Spinal cord (tissue), 10 donors: ENCODE results near the gene EHMT1. TPM values are rescaled to one million over a fixed set of nuclear protein-coding genes. Genes with fewer than 3 reads are reported as not detected.
"Not testable (repeated sequence)": the region's sequence is repeated elsewhere in the genome, so short reads cannot be mapped to it uniquely, and the experiment has no call there.

Experiments used
- DNase-seq, 6 donors: peaks; one replicate each; pipeline versions ENCODE4 v3.0.0 to v3.0.0-alpha.2; 2013 to 2015; ENCODE audit warnings: low spot score in 6 of 6, low read depth in 4 of 6
- H3K27ac ChIP-seq: one replicate; pipeline ENCODE4 v1.5.1; 2013; ENCODE audit warnings: low read depth, low read length, control low read depth
- H3K27me3 ChIP-seq: one replicate; pipeline ENCODE4 v1.6.1; 2013; ENCODE audit warnings: low read length; ENCODE audit not compliant: control insufficient read depth, insufficient read depth
- H3K36me3 ChIP-seq: one replicate; pipeline ENCODE4 v1.6.1; 2013; ENCODE audit warnings: low read length; ENCODE audit not compliant: control insufficient read depth, insufficient read depth
- H3K4me1 ChIP-seq: one replicate; pipeline ENCODE4 v1.6.1; 2013; ENCODE audit warnings: low read length; ENCODE audit not compliant: control insufficient read depth, insufficient read depth
- H3K4me3 ChIP-seq: one replicate; pipeline ENCODE4 v1.5.1; 2013; ENCODE audit warnings: low read depth, low read length, control low read depth
- H3K9me3 ChIP-seq: one replicate; pipeline ENCODE4 v1.6.1; 2013; ENCODE audit warnings: low read length; ENCODE audit not compliant: control insufficient read depth, insufficient read depth
- WGBS: methylation state at CpG from one replicate; pipeline ENCODE4 v1.1.5; 2013; ENCODE audit warnings: missing lambda C conversion rate; ENCODE audit not compliant: insufficient coverage; 5-methylcytosine and 5-hydroxymethylcytosine counted together
- polyA plus RNA-seq, 2 donors: library from polyadenylated mRNA; unstranded; fragments of 120-200 nt; gene quantifications; one replicate each; pipeline ENCODE4 v1.2.1, GENCODE V29; 2013; ENCODE audit not compliant: insufficient read length in 2 of 2
- total RNA-seq, 2 donors: library from RNA; depleted of rRNA in 1 of 2; stranded (reverse); fragments of 120-200 nt in 1 of 2; fragments of >200 nt in 1 of 2; gene quantifications; one replicate each; pipeline versions ENCODE4 v1.2.3 to v1.2.4, GENCODE V29; 2013 to 2014
- donor health status: healthy.

EHMT1 gene
- total and polyA plus RNA-seq, 4 donors: 35.8 to 86.2 (median 57.1) TPM

GRCh38 chr9:137872296-137872695, 253.5 kb downstream of the EHMT1 start:
- Histone ChIP-seq H3K9me3 (no peaks in the 10 kb centered on the region), H3K4me3 (no peak overlapping the region), H3K4me1 (no peaks in the 10 kb centered on the region), H3K27ac (no peak overlapping the region), H3K36me3 (no peaks in the 10 kb centered on the region), H3K27me3 (peaks cover 11% of the 10 kb centered on the region)
- DNase-seq: no peak
- WGBS: 85% methylated on average over 10 of the region's 10 CpGs

DNA sequence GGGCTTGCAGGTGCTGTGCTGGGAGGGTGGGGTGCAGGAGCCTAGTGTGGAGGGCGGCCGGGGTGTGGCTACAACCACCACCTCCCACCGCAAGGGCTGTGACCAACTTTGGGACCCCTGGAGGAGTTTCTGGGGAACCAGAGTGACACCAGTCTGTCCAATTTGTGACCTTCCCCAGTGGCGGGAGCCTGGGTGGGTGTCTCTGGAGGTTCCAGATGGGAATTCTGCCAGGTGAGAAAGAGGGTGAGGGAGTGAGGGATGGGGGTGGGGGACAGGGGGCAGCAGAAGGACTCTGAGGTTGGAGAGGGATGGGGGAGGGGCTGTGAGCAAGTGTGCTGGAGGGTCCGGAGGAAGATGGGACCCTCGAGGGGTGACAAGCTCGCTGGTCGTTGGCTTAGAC, 254.6 kb downstream of the EHMT1 start:
- H3K27ac ChIP-seq: no peak overlapping the region
- H3K4me3 ChIP-seq: no peak overlapping the region
- no peaks in the 10 kb centered on the region for H3K36me3 ChIP-seq
- no peaks in the 10 kb centered on the region for H3K9me3 ChIP-seq
- H3K4me1 ChIP-seq: peaks cover 3% of the 10 kb centered on the region
- WGBS: 79% methylated on average over 4 of the region's 8 CpGs
- H3K27me3 ChIP-seq: peaks cover 11% of the 10 kb centered on the region
- no peak for DNase-seq

GRCh38 chr9:137873858-137874362, 255.1 kb downstream of the EHMT1 start:
- no peak for DNase-seq
- Histone ChIP-seq H3K36me3 (peaks cover under 1% of the 10 kb centered on the region), H3K4me3 (no peak overlapping the region), H3K27me3 (peaks cover 11% of the 10 kb centered on the region), H3K9me3 (no peaks in the 10 kb centered on the region), H3K4me1 (peaks cover 5% of the 10 kb centered on the region), H3K27ac (no peak overlapping the region)
- 85% methylated on average over 8 of the region's 9 CpGs for WGBS

- whole genome bisulfite sequencing: 64% methylated on average over 14 of the region's 14 CpGs
- peaks cover 16% of the 10 kb centered on the region for H3K4me1 ChIP-seq
- H3K27me3 ChIP-seq: peaks cover 11% of the 10 kb centered on the region
- DNase-seq: no peak
- no peak overlapping the region for H3K4me3 ChIP-seq
- H3K9me3 ChIP-seq: no peaks in the 10 kb centered on the region
- peaks cover 15% of the 10 kb centered on the region for H3K36me3 ChIP-seq
- no peak overlapping the region for H3K27ac ChIP-seq
Observed at GRCh38 chr9:137875354-137875753, 256.5 kb downstream of the EHMT1 start.

- no peak overlapping the region for H3K27ac ChIP-seq
- DNase-seq: no peak
- H3K4me3 ChIP-seq: no peak overlapping the region
- H3K4me1 ChIP-seq: peaks cover 16% of the 10 kb centered on the region
- no peaks in the 10 kb centered on the region for H3K9me3 ChIP-seq
- H3K27me3 ChIP-seq: peaks cover 11% of the 10 kb centered on the region
- WGBS: 85% methylated on average over 10 of the region's 10 CpGs
- H3K36me3 ChIP-seq: peaks cover 20% of the 10 kb centered on the region
Observed at GRCh38 chr9:137875846-137876245, 257.0 kb downstream of the EHMT1 start.

DNA sequence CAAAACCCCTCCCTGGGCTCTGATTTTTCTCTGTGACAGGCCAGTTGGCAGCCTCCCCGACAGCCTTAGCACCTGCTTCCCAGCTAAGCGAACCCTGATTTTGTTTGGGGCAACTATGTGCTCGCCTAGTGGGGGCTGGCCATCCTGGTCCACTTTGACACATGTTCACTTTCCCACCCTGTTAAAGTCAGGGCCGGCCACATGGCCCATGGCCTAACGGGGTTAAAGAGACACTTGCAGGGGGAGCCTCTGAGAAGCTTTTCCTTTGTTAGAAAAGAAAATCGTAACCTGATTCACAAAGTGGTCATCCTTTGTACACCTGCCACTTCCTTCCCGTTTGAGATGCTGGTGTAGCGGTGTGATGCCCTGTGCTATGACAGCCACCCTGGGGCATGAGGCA, 257.5 kb downstream of the EHMT1 start:
- DNase-seq: no peak
- no peaks in the 10 kb centered on the region for H3K9me3 ChIP-seq
- H3K4me3 ChIP-seq: no peak overlapping the region
- H3K4me1 ChIP-seq: peaks cover 19% of the 10 kb centered on the region
- H3K36me3 ChIP-seq: peaks cover 24% of the 10 kb centered on the region
- peaks cover 11% of the 10 kb centered on the region for H3K27me3 ChIP-seq
- WGBS: 83% methylated on average over 5 of the region's 8 CpGs
- no peak overlapping the region for H3K27ac ChIP-seq

- Histone ChIP-seq H3K4me3 (no peak overlapping the region), H3K36me3 (peaks cover 30% of the 10 kb centered on the region), H3K27me3 (peaks cover 11% of the 10 kb centered on the region), H3K4me1 (peaks cover 25% of the 10 kb centered on the region), H3K9me3 (no peaks in the 10 kb centered on the region), H3K27ac (no peak overlapping the region)
- WGBS: 52% methylated on average over 46 of the region's 47 CpGs
- DNase-seq: no peak
Observed at GRCh38 chr9:137876781-137877386, 258.1 kb downstream of the EHMT1 start.

DNA sequence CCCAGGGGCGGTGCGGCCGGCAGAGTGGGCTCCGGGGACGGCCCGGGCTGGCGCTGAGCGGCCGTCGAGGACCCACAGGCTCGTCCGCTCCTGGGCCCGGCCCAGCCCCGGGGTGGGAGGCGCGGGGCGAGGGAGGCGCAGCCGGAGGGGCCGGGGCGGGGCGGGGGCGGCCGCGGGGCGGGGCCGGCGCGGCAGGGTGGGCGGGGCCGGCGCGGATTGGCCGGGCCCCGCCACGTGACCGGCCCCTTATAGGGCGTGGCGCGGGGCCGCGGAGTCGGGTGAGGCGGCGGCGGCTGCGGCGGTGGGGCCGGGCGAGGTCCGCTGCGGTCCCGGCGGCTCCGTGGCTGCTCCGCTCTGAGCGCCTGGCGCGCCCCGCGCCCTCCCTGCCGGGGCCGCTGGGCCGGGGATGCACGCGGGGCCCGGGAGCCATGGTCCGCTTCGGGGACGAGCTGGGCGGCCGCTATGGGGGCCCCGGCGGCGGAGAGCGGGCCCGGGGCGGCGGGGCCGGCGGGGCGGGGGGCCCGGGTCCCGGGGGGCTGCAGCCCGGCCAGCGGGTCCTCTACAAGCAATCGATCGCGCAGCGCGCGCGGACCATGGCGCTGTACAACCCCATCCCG, 258.8 kb downstream of the EHMT1 start, which contains the start of gene CACNA1B:
Gene CACNA1B (plus strand): TSS at position 277 of the 617 bp plus-strand sequence. CDS start 152 bp downstream, at position 429.
- DNase-seq: peak in 4 of 6 donors; percentile 24 to 87 (median 61)
- WGBS: 0% methylated on average over 54 of the region's 95 CpGs
- peaks cover 11% of the 10 kb centered on the region for H3K27me3 ChIP-seq
- not testable (repeated sequence) for H3K27ac ChIP-seq, H3K9me3 ChIP-seq, H3K4me3 ChIP-seq
- H3K4me1 ChIP-seq: peaks cover 25% of the 10 kb centered on the region
- peaks cover 37% of the 10 kb centered on the region for H3K36me3 ChIP-seq

GRCh38 chr9:137878146-137878941, 259.5 kb downstream of the EHMT1 start:
- DNase-seq: peak; percentile 10 to 93 (median 50)
- H3K9me3 ChIP-seq: no peaks in the 10 kb centered on the region
- H3K36me3 ChIP-seq: peaks cover 42% of the 10 kb centered on the region
- H3K4me1 ChIP-seq: peaks cover 25% of the 10 kb centered on the region
- peaks cover 11% of the 10 kb centered on the region for H3K27me3 ChIP-seq
- no peak overlapping the region for H3K4me3 ChIP-seq
- H3K27ac ChIP-seq: no peak overlapping the region
- WGBS: under 1% methylated on average over 100 of the region's 101 CpGs
